Upper lobe of right lung (tissue), 1 donor: ENCODE results near the gene PPIP5K1. TPM values are rescaled to one million over a fixed set of nuclear protein-coding genes. Genes with fewer than 3 reads are reported as not detected.
"Not testable (repeated sequence)": the region's sequence is repeated elsewhere in the genome, so short reads cannot be mapped to it uniquely, and the experiment has no call there.

Experiments
- ATAC-seq: fragments of 200-7000 bp; cut with Tn5 transposase; one replicate; pipeline ENCODE4 v1.9.1; 2020; ENCODE audit warnings: mild to moderate bottlenecking, moderate library complexity
- DNase-seq: peaks from one replicate; pipeline ENCODE4 v3.0.0-alpha.2; 2020
- H3K27ac ChIP-seq: fragments of 200-600 bp; one replicate; pipeline ENCODE4 v1.8.0; 2022
- H3K27me3 ChIP-seq: fragments of 200-600 bp; one replicate; pipeline ENCODE4 v1.8.0; 2022; ENCODE audit warnings: mild to moderate bottlenecking
- H3K36me3 ChIP-seq: fragments of 200-600 bp; one replicate; pipeline ENCODE4 v1.8.0; 2022
- H3K4me1 ChIP-seq: fragments of 200-600 bp; one replicate; pipeline ENCODE4 v1.8.0; 2022
- H3K4me3 ChIP-seq: fragments of 200-600 bp; one replicate; pipeline ENCODE4 v1.8.0; 2022; ENCODE audit warnings: mild to moderate bottlenecking
- H3K9me3 ChIP-seq: fragments of 200-600 bp; one replicate; pipeline ENCODE4 v1.8.0; 2022
- intact Hi-C: fragments of 100-400 bp; cut with DNase I; formaldehyde crosslinking; loops from one replicate; pipeline ENCODE4 v1.11.0; 2022
- total RNA-seq: library from RNA; stranded (reverse); fragmentation: NEBNext Ultra II Directional; extraction: Animal tissue kit (Norgen Biotek cat#: 25700); gene quantifications from one replicate; pipeline ENCODE4 v1.2.1, GENCODE V29; 2021
- TF ChIP-seq, protein P1 (sequence below): fragments of 200-600 bp; IDR thresholded peaks from one replicate; pipeline ENCODE4 v1.8.0; 2022; ENCODE audit warnings: antibody characterized with exemption
- donor health status: DM: no; HTN: yes; CAD: no; lungs with severe emphysema.

PPIP5K1 gene
- total RNA-seq, 1 donor from 2014 or later: 27.3 TPM

DNA sequence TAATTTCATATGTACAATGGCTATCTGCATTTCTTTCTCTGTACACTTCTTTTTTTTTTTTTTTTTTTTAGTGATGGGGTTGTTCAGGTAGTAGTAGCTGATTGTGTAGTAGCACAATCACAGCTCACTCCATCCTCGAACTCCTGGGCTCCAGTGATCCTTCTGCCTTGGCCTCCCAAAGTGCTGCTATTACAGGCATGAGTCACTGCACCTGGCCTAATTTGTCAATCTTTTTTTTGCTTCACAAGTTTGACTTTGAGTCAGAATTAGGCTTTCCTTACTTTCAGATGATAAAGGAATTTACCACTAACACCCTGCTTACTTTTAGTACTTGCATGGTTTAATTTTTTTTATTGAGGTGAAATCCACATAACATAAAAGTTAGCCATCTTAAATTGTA is 44.6 kb downstream of the PPIP5K1 start:
- ATAC-seq (no peak), DNase-seq (no peak)
- Histone ChIP-seq H3K36me3 (no peaks in the 10 kb centered on the region), H3K27me3 (no peaks in the 10 kb centered on the region), H3K4me3 (no peak overlapping the region), H3K4me1 (no peaks in the 10 kb centered on the region), H3K27ac (no peak overlapping the region), H3K9me3 (peaks cover 8% of the 10 kb centered on the region)
- intact Hi-C loops: no loop called here
- TF ChIP-seq, protein P1, sequence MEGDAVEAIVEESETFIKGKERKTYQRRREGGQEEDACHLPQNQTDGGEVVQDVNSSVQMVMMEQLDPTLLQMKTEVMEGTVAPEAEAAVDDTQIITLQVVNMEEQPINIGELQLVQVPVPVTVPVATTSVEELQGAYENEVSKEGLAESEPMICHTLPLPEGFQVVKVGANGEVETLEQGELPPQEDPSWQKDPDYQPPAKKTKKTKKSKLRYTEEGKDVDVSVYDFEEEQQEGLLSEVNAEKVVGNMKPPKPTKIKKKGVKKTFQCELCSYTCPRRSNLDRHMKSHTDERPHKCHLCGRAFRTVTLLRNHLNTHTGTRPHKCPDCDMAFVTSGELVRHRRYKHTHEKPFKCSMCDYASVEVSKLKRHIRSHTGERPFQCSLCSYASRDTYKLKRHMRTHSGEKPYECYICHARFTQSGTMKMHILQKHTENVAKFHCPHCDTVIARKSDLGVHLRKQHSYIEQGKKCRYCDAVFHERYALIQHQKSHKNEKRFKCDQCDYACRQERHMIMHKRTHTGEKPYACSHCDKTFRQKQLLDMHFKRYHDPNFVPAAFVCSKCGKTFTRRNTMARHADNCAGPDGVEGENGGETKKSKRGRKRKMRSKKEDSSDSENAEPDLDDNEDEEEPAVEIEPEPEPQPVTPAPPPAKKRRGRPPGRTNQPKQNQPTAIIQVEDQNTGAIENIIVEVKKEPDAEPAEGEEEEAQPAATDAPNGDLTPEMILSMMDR: no peak

DNA sequence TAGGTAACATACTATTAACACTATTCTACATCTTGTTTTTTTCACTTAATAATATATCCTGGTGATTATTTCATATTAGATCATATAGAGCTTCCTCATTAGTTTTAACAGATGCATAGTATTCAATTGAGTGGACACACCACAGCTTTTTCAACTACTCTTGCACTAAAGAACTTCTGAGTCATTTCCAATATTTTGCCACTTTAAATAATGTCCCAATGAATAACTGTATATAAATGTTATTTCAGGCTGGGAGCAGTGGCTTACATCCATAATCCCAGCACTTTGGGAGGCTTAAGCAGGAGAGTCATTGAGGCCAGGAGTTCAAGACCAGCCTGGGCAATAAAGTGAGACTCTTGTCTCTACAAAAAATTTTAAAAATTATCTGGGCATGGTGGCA is 45.7 kb downstream of the PPIP5K1 start:
- H3K4me1 ChIP-seq: no peaks in the 10 kb centered on the region
- no peak overlapping the region for H3K4me3 ChIP-seq
- H3K27me3 ChIP-seq: no peaks in the 10 kb centered on the region
- no peaks in the 10 kb centered on the region for H3K36me3 ChIP-seq
- ATAC-seq (no peak), DNase-seq (no peak)
- H3K27ac ChIP-seq: no peak overlapping the region
- intact Hi-C loops: no loop called here
- H3K9me3 ChIP-seq: peaks cover 8% of the 10 kb centered on the region
- TF ChIP-seq, protein P1: no peak

DNA sequence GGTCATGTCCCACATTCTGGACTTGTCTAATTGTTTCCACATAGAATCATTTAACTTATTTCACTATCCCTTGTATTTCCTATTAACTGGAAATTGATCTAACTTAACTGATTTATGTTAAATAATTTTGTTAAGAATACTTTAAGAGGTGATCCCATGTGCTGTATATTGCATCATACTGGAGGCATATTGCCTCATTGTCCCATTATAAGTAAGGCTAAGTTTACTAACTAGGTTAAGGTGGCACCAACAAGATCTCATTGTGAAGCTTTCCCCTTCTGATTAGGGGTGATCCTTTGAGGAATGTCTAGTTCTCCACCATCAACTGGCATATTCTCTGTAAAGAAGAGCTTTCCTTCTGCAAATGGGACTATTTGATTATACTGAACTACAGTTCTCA is 48.2 kb downstream of the PPIP5K1 start:
- TF ChIP-seq, protein P1: no peak
- ATAC-seq (no peak), DNase-seq (no peak)
- Histone ChIP-seq H3K4me3 (no peak overlapping the region), H3K9me3 (peaks cover 8% of the 10 kb centered on the region), H3K4me1 (no peaks in the 10 kb centered on the region), H3K36me3 (no peaks in the 10 kb centered on the region), H3K27me3 (no peaks in the 10 kb centered on the region), H3K27ac (no peak overlapping the region)
- intact Hi-C loops: no loop called here

DNA sequence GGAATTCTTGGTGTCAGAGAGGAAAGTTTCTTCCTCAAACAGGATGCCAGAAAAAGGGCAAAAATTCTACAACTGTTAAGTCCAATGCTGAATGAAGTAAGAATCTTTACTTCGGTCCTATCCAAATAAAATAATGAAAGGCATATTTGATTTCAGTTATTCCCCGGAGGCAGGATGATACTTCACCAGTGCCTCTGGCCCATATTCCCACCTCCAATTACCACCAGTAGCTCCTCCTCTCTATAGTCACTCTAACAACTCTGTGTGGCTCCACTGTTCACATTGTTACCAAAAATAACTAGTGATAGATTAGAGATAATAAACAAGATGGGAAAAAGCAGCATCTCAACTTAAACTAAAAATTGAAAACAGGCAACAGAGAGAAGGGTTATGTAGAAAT is 51.9 kb downstream of the PPIP5K1 start:
- intact Hi-C loops: no loop called here
- no peak overlapping the region for H3K4me3 ChIP-seq
- no peaks in the 10 kb centered on the region for H3K36me3 ChIP-seq
- H3K9me3 ChIP-seq: no peaks in the 10 kb centered on the region
- H3K27me3 ChIP-seq: no peaks in the 10 kb centered on the region
- H3K27ac ChIP-seq: no peak overlapping the region
- DNase-seq: no peak
- no peak for ATAC-seq
- H3K4me1 ChIP-seq: no peaks in the 10 kb centered on the region
- TF ChIP-seq, protein P1: no peak

DNA sequence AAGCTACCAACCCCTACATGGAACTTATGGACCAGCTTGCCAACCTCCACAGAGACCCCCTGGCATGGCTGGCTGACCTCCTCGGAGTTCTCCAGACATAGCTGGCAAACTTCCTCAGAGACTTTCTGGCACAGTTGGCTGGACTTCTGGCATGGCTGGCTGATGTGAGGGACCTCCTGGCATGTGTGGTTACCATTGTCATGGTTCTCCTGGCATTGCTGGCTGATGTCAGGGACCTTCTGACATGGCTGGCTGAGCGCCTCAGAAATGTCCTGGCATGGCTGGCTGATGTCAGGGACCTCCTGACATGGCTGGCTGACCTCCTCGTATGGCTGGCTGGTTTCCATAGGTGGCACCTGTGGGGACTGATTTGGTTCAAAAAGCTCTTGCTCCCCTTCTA is 55.1 kb downstream of the PPIP5K1 start:
- H3K36me3 ChIP-seq: no peaks in the 10 kb centered on the region
- no peaks in the 10 kb centered on the region for H3K27me3 ChIP-seq
- TF ChIP-seq, protein P1: no peak
- intact Hi-C loops: no loop called here
- ATAC-seq: no peak
- H3K27ac ChIP-seq: no peak overlapping the region
- no peak overlapping the region for H3K4me3 ChIP-seq
- no peaks in the 10 kb centered on the region for H3K4me1 ChIP-seq
- no peaks in the 10 kb centered on the region for H3K9me3 ChIP-seq
- DNase-seq: no peak

DNA sequence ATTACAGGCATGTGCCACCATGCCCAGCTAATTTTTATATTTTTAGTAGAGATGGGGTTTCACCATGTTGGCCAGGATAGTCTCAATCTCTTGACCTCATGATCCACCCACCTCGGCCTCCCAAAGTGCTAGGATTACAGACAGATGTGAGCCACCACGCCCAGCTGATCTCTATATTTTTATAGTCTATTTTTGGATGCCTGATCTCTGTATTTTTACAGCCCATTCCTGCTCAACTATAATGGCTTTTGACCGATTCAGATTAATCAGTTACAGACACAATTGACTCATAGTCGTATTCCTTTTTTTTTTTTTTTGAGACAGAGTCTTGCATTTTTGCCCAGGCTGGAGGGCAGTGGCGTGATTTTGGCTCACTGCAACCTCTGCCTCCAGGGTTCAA is 57.2 kb downstream of the PPIP5K1 start:
- H3K27ac ChIP-seq, DNase-seq, H3K4me1 ChIP-seq, H3K36me3 ChIP-seq, ATAC-seq, H3K4me3 ChIP-seq, H3K9me3 ChIP-seq, intact Hi-C loops, H3K27me3 ChIP-seq: not testable (repeated sequence)
